Natural killer cell (primary cell): ENCODE measurements around the gene SLC1A2. TPM values are rescaled to one million over a fixed set of nuclear protein-coding genes. Genes with fewer than 3 reads are reported as not detected.

ENCODE experiments used
- ATAC-seq, 3 donors: fragments of 150-1000 bp in 2 of 3; fragments of 200-7000 bp in 1 of 3; cut with Tn5 transposase; 1 replicate in 1 of 3; 2 replicates in 2 of 3; pipeline ENCODE4 v1.10.0; 2021; ENCODE audit warnings: mild to moderate bottlenecking in 2 of 3, moderate library complexity in 2 of 3
- DNase-seq, 2 donors: peaks; one replicate each; pipeline versions ENCODE4 v3.0.0 to v3.0.0-alpha.2; 2013 to 2021; ENCODE audit warnings: mixed read lengths in 1 of 2
- H3K27ac ChIP-seq: one replicate; pipeline ENCODE4 v1.5.1; 2013; ENCODE audit warnings: mild to moderate bottlenecking, low read length
- H3K27me3 ChIP-seq: one replicate; pipeline ENCODE4 v1.6.1; 2013; ENCODE audit warnings: low read length; ENCODE audit not compliant: control insufficient read depth, insufficient read depth
- H3K36me3 ChIP-seq: one replicate; pipeline ENCODE4 v1.6.1; 2013; ENCODE audit warnings: low read length; ENCODE audit not compliant: control insufficient read depth, insufficient read depth
- H3K4me1 ChIP-seq: one replicate; pipeline ENCODE4 v1.6.1; 2013; ENCODE audit warnings: low read length; ENCODE audit not compliant: control insufficient read depth, insufficient read depth
- H3K4me3 ChIP-seq: one replicate; pipeline ENCODE4 v1.5.1; 2013; ENCODE audit warnings: low read length
- H3K9me3 ChIP-seq: one replicate; pipeline ENCODE4 v1.6.1; 2013; ENCODE audit warnings: low read length; ENCODE audit not compliant: control insufficient read depth, insufficient read depth
- H3K27ac Mint-ChIP-seq, 2 donors: one replicate each; pipeline ENCODE4 v1.8.0; 2022; ENCODE audit warnings: mild to moderate bottlenecking in 2 of 2, mixed read lengths in 2 of 2, moderate library complexity in 1 of 2
- H3K27me3 Mint-ChIP-seq, 2 donors: one replicate each; pipeline ENCODE4 v1.8.0; 2022; ENCODE audit warnings: low read depth in 2 of 2, mixed read lengths in 2 of 2
- H3K36me3 Mint-ChIP-seq: one replicate; pipeline ENCODE4 v1.8.0; 2022; ENCODE audit warnings: mixed read lengths
- H3K4me1 Mint-ChIP-seq, 2 donors: one replicate each; pipeline ENCODE4 v1.8.0; 2022; ENCODE audit warnings: mixed read lengths in 2 of 2
- H3K4me3 Mint-ChIP-seq: one replicate; pipeline ENCODE4 v1.8.0; 2022; ENCODE audit warnings: mild to moderate bottlenecking, moderate library complexity, mixed read lengths
- H3K9me3 Mint-ChIP-seq, 2 donors: one replicate each; pipeline ENCODE4 v1.8.0; 2022; ENCODE audit warnings: mixed read lengths in 2 of 2
- CTCF ChIP-seq: fragments of 200-600 bp; IDR thresholded peaks from one replicate; pipeline ENCODE4 v1.8.0; 2022; ENCODE audit warnings: antibody characterized with exemption
- WGBS: methylation state at CpG from one replicate; pipeline ENCODE4 v1.1.7; 2013; ENCODE audit warnings: missing lambda C conversion rate; ENCODE audit not compliant: insufficient coverage; 5-methylcytosine and 5-hydroxymethylcytosine counted together
- intact Hi-C: fragments of 100-400 bp; cut with micrococcal nuclease; formaldehyde crosslinking; loops from one replicate; pipeline ENCODE4 v1.14.2; 2022
- total RNA-seq, 4 donors: library from RNA; stranded (reverse); fragments of 120-200 nt in 1 of 4; gene quantifications; one replicate each; pipeline versions ENCODE4 v1.2.3 to v1.2.4, GENCODE V29; 2013 to 2022

Gene SLC1A2
- total RNA-seq, 3 donors from 2014 or later (not counting 1 experiment from before 2014, with no cell fraction given) = 0.02 TPM; not detected in 2

- intact Hi-C loops = no loop called here
- peak overlapping the region; percentile 50 for H3K27ac ChIP-seq
- H3K27me3 Mint-ChIP-seq = peaks cover 0 to 3% of the 10 kb centered on the region in 2 donors
- ATAC-seq (peak; percentile 83 to 92 (median 87)), DNase-seq (peak in 1 of 2 donors; percentile 81)
- 16% methylated on average over 2 of the region's 2 CpGs for WGBS
- no peaks in the 10 kb centered on the region for H3K36me3 ChIP-seq
- no peaks in the 10 kb centered on the region for H3K36me3 Mint-ChIP-seq
- H3K27me3 ChIP-seq = no peaks in the 10 kb centered on the region
- peak overlapping the region; percentile 1 for H3K4me3 Mint-ChIP-seq
- H3K4me1 Mint-ChIP-seq = peaks cover 32 to 33% of the 10 kb centered on the region in 2 donors
- TF ChIP-seq CTCF = no peak
- H3K9me3 ChIP-seq = no peaks in the 10 kb centered on the region
- H3K4me3 ChIP-seq = no peak overlapping the region
- H3K4me1 ChIP-seq = peaks cover 27% of the 10 kb centered on the region
- peak overlapping the region; percentile 56 to 75 for H3K27ac Mint-ChIP-seq
- H3K9me3 Mint-ChIP-seq = no peaks in the 10 kb centered on the region
These were observed 88.4 kb downstream of the SLC1A2 start for GRCh38 chr11:35330931-35331330.

GRCh38 chr11:35330156-35330889, 89.0 kb downstream of the SLC1A2 start:
- Mint-ChIP-seq H3K4me3 (peak overlapping the region; percentile 4), H3K36me3 (no peaks in the 10 kb centered on the region), H3K27ac (peak overlapping the region; percentile 56 to 75), H3K9me3 (no peaks in the 10 kb centered on the region), H3K27me3 (peaks cover 0 to 5% of the 10 kb centered on the region in 2 donors), H3K4me1 (peaks cover 32 to 33% of the 10 kb centered on the region in 2 donors)
- intact Hi-C loops = no loop called here
- WGBS = 57% methylated on average over 3 of the region's 3 CpGs
- no peak for TF ChIP-seq CTCF
- Histone ChIP-seq H3K27me3 (no peaks in the 10 kb centered on the region), H3K27ac (peak overlapping the region; percentile 50), H3K9me3 (no peaks in the 10 kb centered on the region), H3K4me1 (peaks cover 27% of the 10 kb centered on the region), H3K4me3 (no peak overlapping the region), H3K36me3 (no peaks in the 10 kb centered on the region)
- ATAC-seq (peak in 1 of 3 donors; percentile 16), DNase-seq (no peak)

- DNase-seq = no peak
- no peak overlapping the region for H3K27ac Mint-ChIP-seq
- Histone ChIP-seq H3K27ac (no peak overlapping the region), H3K9me3 (no peaks in the 10 kb centered on the region), H3K4me1 (peaks cover 27% of the 10 kb centered on the region), H3K4me3 (no peak overlapping the region), H3K27me3 (no peaks in the 10 kb centered on the region), H3K36me3 (no peaks in the 10 kb centered on the region)
- H3K4me1 Mint-ChIP-seq = peaks cover 23 to 25% of the 10 kb centered on the region in 2 donors
- no peaks in the 10 kb centered on the region for H3K36me3 Mint-ChIP-seq
- 100% methylated on average over 1 of the region's 1 CpG for WGBS
- H3K4me3 Mint-ChIP-seq = no peak overlapping the region
- ATAC-seq = no peak
- peaks cover 3 to 5% of the 10 kb centered on the region in 2 donors for H3K27me3 Mint-ChIP-seq
- intact Hi-C loops = no loop called here
- no peaks in the 10 kb centered on the region for H3K9me3 Mint-ChIP-seq
- TF ChIP-seq CTCF = no peak
These were observed 91.5 kb downstream of the SLC1A2 start for GRCh38 chr11:35327829-35328228.
